CD4-positive, CD25-positive, alpha-beta regulatory T cell (primary cell): Measurements from ENCODE around the gene GOLGA7B. TPM values are rescaled to one million over a fixed set of nuclear protein-coding genes. Genes with fewer than 3 reads are reported as not detected.

Experiments used
- ATAC-seq, 2 donors: fragments of 150-1000 bp; cut with Tn5 transposase; one replicate each; pipeline ENCODE4 v1.10.0; 2021; ENCODE audit warnings: low read depth in 2 of 2, moderate number of reproducible peaks in 2 of 2, moderate library complexity in 1 of 2
- DNase-seq, 3 donors: peaks; one replicate each; pipeline versions ENCODE4 v3.0.0 to v3.0.0-alpha.2; 2012 to 2022; ENCODE audit warnings: mixed read lengths in 1 of 3
- H3K27ac ChIP-seq: one replicate; pipeline ENCODE4 v1.7.0; 2013; ENCODE audit warnings: mild to moderate bottlenecking, low read length; ENCODE audit not compliant: insufficient read depth, poor library complexity, severe bottlenecking
- H3K27me3 ChIP-seq: one replicate; pipeline ENCODE4 v1.7.0; 2013; ENCODE audit warnings: low read length; ENCODE audit not compliant: control insufficient read depth, insufficient read depth
- H3K36me3 ChIP-seq: one replicate; pipeline ENCODE4 v1.7.0; 2013; ENCODE audit warnings: mild to moderate bottlenecking, low read length, moderate library complexity; ENCODE audit not compliant: control insufficient read depth, insufficient read depth
- H3K4me1 ChIP-seq: 2 replicates; pipeline ENCODE4 v1.7.0; 2013; ENCODE audit warnings: mild to moderate bottlenecking, low read length; ENCODE audit not compliant: insufficient read depth, control insufficient read depth, poor library complexity, severe bottlenecking
- H3K4me3 ChIP-seq: one replicate; pipeline ENCODE4 v1.7.0; 2013; ENCODE audit warnings: low read depth, mild to moderate bottlenecking, low read length, moderate library complexity
- H3K9me3 ChIP-seq, 2 experiments: 1 replicate in 1 of 2; 2 replicates in 1 of 2; pipeline ENCODE4 v1.7.0; 2013; ENCODE audit warnings: low read length in 2 of 2, mild to moderate bottlenecking in 1 of 2, moderate library complexity in 1 of 2; ENCODE audit not compliant: control insufficient read depth in 2 of 2
- H3K27ac Mint-ChIP-seq, 3 donors: one replicate each; pipeline ENCODE4 v1.8.0; 2020 to 2022; ENCODE audit warnings: mild to moderate bottlenecking in 3 of 3, mixed read lengths in 3 of 3, moderate library complexity in 2 of 3
- H3K27me3 Mint-ChIP-seq: one replicate; pipeline ENCODE4 v1.8.0; 2022; ENCODE audit warnings: mild to moderate bottlenecking, mixed read lengths
- H3K36me3 Mint-ChIP-seq: one replicate; pipeline ENCODE4 v1.8.0; 2020; ENCODE audit warnings: mixed read lengths
- H3K4me1 Mint-ChIP-seq, 4 donors: one replicate each; pipeline ENCODE4 v1.8.0; 2020 to 2022; ENCODE audit warnings: mixed read lengths in 4 of 4, mild to moderate bottlenecking in 1 of 4
- H3K4me3 Mint-ChIP-seq, 4 donors: one replicate each; pipeline ENCODE4 v1.8.0; 2020 to 2022; ENCODE audit warnings: mild to moderate bottlenecking in 4 of 4, mixed read lengths in 4 of 4, moderate library complexity in 3 of 4
- H3K9me3 Mint-ChIP-seq, 7 donors: one replicate each; pipeline ENCODE4 v1.8.0; 2020 to 2022; ENCODE audit warnings: mixed read lengths in 7 of 7, mild to moderate bottlenecking in 3 of 7, moderate library complexity in 2 of 7
- polyA plus RNA-seq, 4 donors: library from polyadenylated mRNA; unstranded; fragments of 300-500 nt; fragmentation: Illumina TruSeq; gene quantifications; one replicate each; pipeline ENCODE4 v1.2.3, GENCODE V29; 2021
- total RNA-seq: library from RNA; stranded (reverse); gene quantifications from one replicate; pipeline ENCODE4 v1.2.3, GENCODE V29; 2022

Gene GOLGA7B
- total and polyA plus RNA-seq, 5 donors from 2014 or later, result 0.84 to 14.1 (median 1.3) TPM

- H3K27me3 Mint-ChIP-seq, result peaks cover under 1% of the 10 kb centered on the region
- peaks cover 3% of the 10 kb centered on the region for H3K36me3 Mint-ChIP-seq
- Histone ChIP-seq H3K9me3 (no peaks in the 10 kb centered on the region), H3K4me3 (no peak overlapping the region), H3K4me1 (no peaks in the 10 kb centered on the region), H3K27ac (no peak overlapping the region), H3K27me3 (peaks cover 2% of the 10 kb centered on the region), H3K36me3 (no peaks in the 10 kb centered on the region)
- no peak overlapping the region for H3K4me3 Mint-ChIP-seq
- DNase-seq (no peak), ATAC-seq (no peak)
- no peaks in the 10 kb centered on the region for H3K4me1 Mint-ChIP-seq
- no peaks in the 10 kb centered on the region for H3K9me3 Mint-ChIP-seq
- H3K27ac Mint-ChIP-seq, result no peak overlapping the region
Measured at GRCh38 chr10:97880109-97880508, 30.5 kb downstream of the GOLGA7B start.

GRCh38 chr10:97882142-97883091 is 32.8 kb downstream of the GOLGA7B start:
- no peaks in the 10 kb centered on the region for H3K9me3 Mint-ChIP-seq
- Histone ChIP-seq H3K9me3 (no peaks in the 10 kb centered on the region), H3K36me3 (no peaks in the 10 kb centered on the region), H3K4me3 (no peak overlapping the region), H3K4me1 (no peaks in the 10 kb centered on the region), H3K27me3 (peaks cover 2% of the 10 kb centered on the region), H3K27ac (no peak overlapping the region)
- H3K4me1 Mint-ChIP-seq, result no peaks in the 10 kb centered on the region
- DNase-seq (no peak), ATAC-seq (no peak)
- H3K36me3 Mint-ChIP-seq, result peaks cover 3% of the 10 kb centered on the region
- H3K27ac Mint-ChIP-seq, result peak overlapping the region in 2 of 3 donors; percentile 25 to 26
- H3K27me3 Mint-ChIP-seq, result peaks cover 6% of the 10 kb centered on the region
- no peak overlapping the region for H3K4me3 Mint-ChIP-seq

- Mint-ChIP-seq H3K9me3 (no peaks in the 10 kb centered on the region), H3K27me3 (peaks cover 11% of the 10 kb centered on the region), H3K4me3 (no peak overlapping the region), H3K4me1 (no peaks in the 10 kb centered on the region), H3K36me3 (peaks cover 3% of the 10 kb centered on the region), H3K27ac (no peak overlapping the region)
- H3K4me3 ChIP-seq, result no peak overlapping the region
- H3K27ac ChIP-seq, result no peak overlapping the region
- DNase-seq (no peak), ATAC-seq (no peak)
- H3K4me1 ChIP-seq, result no peaks in the 10 kb centered on the region
- H3K27me3 ChIP-seq, result peaks cover 2% of the 10 kb centered on the region
- no peaks in the 10 kb centered on the region for H3K36me3 ChIP-seq
- H3K9me3 ChIP-seq, result no peaks in the 10 kb centered on the region
Measured at GRCh38 chr10:97883092-97883485, 33.4 kb downstream of the GOLGA7B start.

- H3K9me3 ChIP-seq, result no peaks in the 10 kb centered on the region
- H3K36me3 ChIP-seq, result no peaks in the 10 kb centered on the region
- peaks cover 2% of the 10 kb centered on the region for H3K27me3 ChIP-seq
- no peak overlapping the region for H3K4me3 ChIP-seq
- H3K27ac ChIP-seq, result no peak overlapping the region
- Mint-ChIP-seq H3K36me3 (no peaks in the 10 kb centered on the region), H3K4me3 (no peak overlapping the region), H3K27me3 (peaks cover 16% of the 10 kb centered on the region), H3K27ac (no peak overlapping the region), H3K4me1 (no peaks in the 10 kb centered on the region), H3K9me3 (no peaks in the 10 kb centered on the region)
- no peak for ATAC-seq
- H3K4me1 ChIP-seq, result no peaks in the 10 kb centered on the region
- DNase-seq, result no peak
Measured at GRCh38 chr10:97886286-97886685, 36.6 kb downstream of the GOLGA7B start.

GRCh38 chr10:97887399-97887798 is 37.8 kb downstream of the GOLGA7B start:
- peaks cover 2% of the 10 kb centered on the region for H3K27me3 ChIP-seq
- H3K9me3 Mint-ChIP-seq, result no peaks in the 10 kb centered on the region
- no peaks in the 10 kb centered on the region for H3K4me1 ChIP-seq
- H3K36me3 Mint-ChIP-seq, result no peaks in the 10 kb centered on the region
- ATAC-seq (no peak), DNase-seq (no peak)
- peaks cover 16% of the 10 kb centered on the region for H3K27me3 Mint-ChIP-seq
- H3K4me1 Mint-ChIP-seq, result no peaks in the 10 kb centered on the region
- H3K4me3 ChIP-seq, result no peak overlapping the region
- H3K36me3 ChIP-seq, result no peaks in the 10 kb centered on the region
- no peaks in the 10 kb centered on the region for H3K9me3 ChIP-seq
- H3K27ac Mint-ChIP-seq, result no peak overlapping the region
- H3K27ac ChIP-seq, result no peak overlapping the region
- H3K4me3 Mint-ChIP-seq, result no peak overlapping the region

- no peak overlapping the region for H3K4me3 Mint-ChIP-seq
- H3K27me3 Mint-ChIP-seq, result peaks cover 16% of the 10 kb centered on the region
- Histone ChIP-seq H3K4me1 (no peaks in the 10 kb centered on the region), H3K9me3 (no peaks in the 10 kb centered on the region), H3K4me3 (no peak overlapping the region), H3K27me3 (peaks cover 2% of the 10 kb centered on the region), H3K27ac (no peak overlapping the region), H3K36me3 (no peaks in the 10 kb centered on the region)
- H3K4me1 Mint-ChIP-seq, result no peaks in the 10 kb centered on the region
- H3K36me3 Mint-ChIP-seq, result no peaks in the 10 kb centered on the region
- H3K27ac Mint-ChIP-seq, result peak overlapping the region in 1 of 3 donors; percentile 23
- no peaks in the 10 kb centered on the region for H3K9me3 Mint-ChIP-seq
- ATAC-seq, result no peak
- DNase-seq, result no peak
Measured at GRCh38 chr10:97888134-97888533, 38.5 kb downstream of the GOLGA7B start.

GRCh38 chr10:97888641-97889262 is 39.1 kb downstream of the GOLGA7B start:
- H3K36me3 Mint-ChIP-seq, result no peaks in the 10 kb centered on the region
- H3K4me1 Mint-ChIP-seq, result no peaks in the 10 kb centered on the region
- ATAC-seq, result no peak
- Histone ChIP-seq H3K27ac (no peak overlapping the region), H3K36me3 (no peaks in the 10 kb centered on the region), H3K9me3 (no peaks in the 10 kb centered on the region), H3K4me1 (no peaks in the 10 kb centered on the region), H3K27me3 (peaks cover 2% of the 10 kb centered on the region), H3K4me3 (no peak overlapping the region)
- H3K27ac Mint-ChIP-seq, result no peak overlapping the region
- DNase-seq, result no peak
- H3K27me3 Mint-ChIP-seq, result peaks cover 16% of the 10 kb centered on the region
- no peak overlapping the region for H3K4me3 Mint-ChIP-seq
- H3K9me3 Mint-ChIP-seq, result no peaks in the 10 kb centered on the region
